Raji (cell line): Measurements from ENCODE around the gene CLDND1.

Experiments used
- POLR2A ChIP-seq: IDR thresholded peaks from 2 replicates; pipeline ENCODE4 v1.6.1; 2011; ENCODE audit warnings: low read depth, low read length, control low read depth; ENCODE audit not compliant: insufficient read depth

Gene CLDND1

DNA sequence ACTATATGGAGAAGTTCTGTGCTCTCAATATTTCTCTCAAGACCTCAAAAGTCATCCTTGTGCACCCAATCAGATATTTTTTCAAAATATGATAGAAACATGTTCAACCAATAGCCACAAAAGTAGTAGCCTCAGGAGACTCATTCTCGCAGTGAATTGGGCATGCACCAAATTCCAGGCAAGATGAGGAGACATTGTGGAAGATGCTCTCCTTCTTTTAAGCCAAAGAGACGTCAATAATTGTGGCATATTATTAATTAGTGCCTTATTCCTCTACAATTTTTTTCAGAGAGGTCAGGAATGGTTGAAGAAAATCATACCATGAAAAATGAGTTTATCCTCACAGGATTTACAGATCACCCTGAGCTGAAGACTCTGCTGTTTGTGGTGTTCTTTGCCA is 25.3 kb downstream of the CLDND1 start, which contains the start of gene OR5K2:
OR5K2 (plus strand) TSS at position 301 of the 400 bp plus-strand sequence; CDS start at position 301, 0 bp downstream.
- TF ChIP-seq POLR2A = no peak

GRCh38 chr3:98483626-98484025 is 39.1 kb downstream of the CLDND1 start:
- TF ChIP-seq POLR2A = no peak

DNA sequence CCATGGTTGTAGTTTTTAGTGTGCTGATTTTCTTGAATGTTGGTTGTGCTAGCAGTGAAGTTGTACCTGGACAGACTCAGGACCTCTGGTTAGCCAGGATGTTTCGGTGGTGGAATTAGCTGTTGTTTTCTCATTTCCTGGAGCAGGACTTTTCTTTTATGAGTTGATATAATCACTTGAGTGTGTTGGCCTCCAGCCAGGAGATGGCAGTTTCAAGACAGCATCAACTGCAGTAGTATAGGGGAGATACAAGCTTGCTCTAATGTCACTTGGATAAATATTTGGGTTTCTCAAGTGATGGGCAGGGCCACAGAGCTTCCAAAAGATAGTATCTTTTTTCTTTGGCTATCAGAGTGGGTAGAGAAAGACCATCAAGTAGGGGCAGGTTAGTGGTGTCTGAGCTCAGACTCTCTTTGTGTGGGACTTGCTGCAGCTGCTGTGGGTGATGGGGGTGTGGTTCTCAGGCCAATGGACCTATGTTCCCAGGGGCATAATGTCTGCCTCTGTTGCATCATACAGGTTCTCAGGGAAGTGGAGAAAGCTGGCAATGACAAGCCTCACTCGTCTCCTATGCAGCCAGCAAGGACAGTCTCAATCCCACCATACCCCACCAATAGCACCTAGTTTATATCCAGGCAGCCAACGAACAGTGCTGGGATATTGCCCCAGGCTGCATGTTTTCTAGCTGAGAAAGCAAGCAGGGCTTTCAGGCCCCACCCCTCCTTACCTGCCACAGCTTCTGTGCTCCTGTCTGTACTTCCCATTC is 39.8 kb downstream of the CLDND1 start:
- no peak for TF ChIP-seq POLR2A
